ENCODE results near the gene GMEB2.
"Not testable (repeated sequence)": the region's sequence is repeated elsewhere in the genome, so short reads cannot be mapped to it uniquely, and the experiment has no call there.

Gene GMEB2

GRCh38 chr20:63657260-63657936 lies 30.5 kb upstream of the GMEB2 start:
- peak in 3 of 56 donors; percentile 46 to 54 (median 51) for DNase-seq

- DNase-seq = no peak
These were observed 29.6 kb upstream of the GMEB2 start for GRCh38 chr20:63656451-63656850.

- DNase-seq = no peak
These were observed 28.3 kb upstream of the GMEB2 start for GRCh38 chr20:63655249-63655648.

GRCh38 chr20:63653974-63654668 lies 27.2 kb upstream of the GMEB2 start:
- DNase-seq = no peak

- peak in 55 of 56 donors; percentile 26 to 91 (median 76) for DNase-seq
These were observed 26.4 kb upstream of the GMEB2 start, which contains the start of gene STMN3 for GRCh38 chr20:63653041-63653973. TSS of gene STMN3 (minus strand) at chr20:63653424. CDS start at chr20:63653345, 79 bp downstream.

GRCh38 chr20:63652192-63652980 lies 25.5 kb upstream of the GMEB2 start:
- DNase-seq = peak in 2 of 56 donors; percentile 31 to 68

GRCh38 chr20:63651942-63652191 lies 25.0 kb upstream of the GMEB2 start:
- DNase-seq = no peak

GRCh38 chr20:63650486-63650885 lies 23.6 kb upstream of the GMEB2 start:
- not testable (repeated sequence) for DNase-seq

GRCh38 chr20:63648895-63649589 lies 22.1 kb upstream of the GMEB2 start:
- no peak for DNase-seq

GRCh38 chr20:63648190-63648589 lies 21.3 kb upstream of the GMEB2 start:
- no peak for DNase-seq

GRCh38 chr20:63645218-63645617 lies 18.3 kb upstream of the GMEB2 start:
- no peak for DNase-seq

- no peak for DNase-seq
These were observed 17.0 kb upstream of the GMEB2 start for GRCh38 chr20:63643946-63644345.

- DNase-seq = no peak
These were observed 16.6 kb upstream of the GMEB2 start for GRCh38 chr20:63643499-63643898.

GRCh38 chr20:63642527-63643247 lies 15.8 kb upstream of the GMEB2 start:
- DNase-seq = no peak

GRCh38 chr20:63641792-63642523 lies 15.1 kb upstream of the GMEB2 start:
- DNase-seq = peak; percentile 23 to 98 (median 86)

- peak in 1 of 56 donors; percentile 39 for DNase-seq
These were observed 14.4 kb upstream of the GMEB2 start for GRCh38 chr20:63641146-63641791.

GRCh38 chr20:63640686-63641085 lies 13.8 kb upstream of the GMEB2 start:
- not testable (repeated sequence) for DNase-seq

- no peak for DNase-seq
These were observed 13.2 kb upstream of the GMEB2 start for GRCh38 chr20:63640086-63640485.

Data from nucleus accumbens (tissue), 56 donors.